ENCODE measurements around the gene HUWE1.

DNA sequence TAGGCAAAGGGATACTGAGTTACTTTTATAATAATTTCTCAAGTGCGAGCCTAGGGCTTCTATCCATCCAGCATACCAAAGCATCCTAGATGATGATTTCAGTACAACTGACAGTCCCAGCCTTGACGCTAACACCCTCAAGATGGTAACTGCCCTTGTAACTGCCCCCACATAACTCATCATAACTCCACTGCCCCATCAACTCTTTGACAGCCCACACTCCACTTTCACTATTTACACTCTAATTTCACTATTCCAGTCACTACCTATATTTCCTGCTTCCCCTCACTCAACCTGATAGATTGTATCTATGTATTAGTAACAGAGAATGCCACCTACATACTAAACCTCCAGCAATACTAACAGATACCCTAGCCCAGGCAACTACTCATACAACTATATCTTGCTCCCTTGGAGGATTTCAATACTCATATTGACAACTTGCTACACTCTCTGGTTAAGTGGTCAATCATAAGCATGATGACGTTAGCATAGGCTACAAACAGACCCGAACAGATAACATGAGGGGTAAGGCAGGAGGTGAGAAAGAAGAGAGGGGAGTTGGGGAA, 65.0 kb downstream of the HUWE1 start:
- TF ChIP-seq, protein P1, sequence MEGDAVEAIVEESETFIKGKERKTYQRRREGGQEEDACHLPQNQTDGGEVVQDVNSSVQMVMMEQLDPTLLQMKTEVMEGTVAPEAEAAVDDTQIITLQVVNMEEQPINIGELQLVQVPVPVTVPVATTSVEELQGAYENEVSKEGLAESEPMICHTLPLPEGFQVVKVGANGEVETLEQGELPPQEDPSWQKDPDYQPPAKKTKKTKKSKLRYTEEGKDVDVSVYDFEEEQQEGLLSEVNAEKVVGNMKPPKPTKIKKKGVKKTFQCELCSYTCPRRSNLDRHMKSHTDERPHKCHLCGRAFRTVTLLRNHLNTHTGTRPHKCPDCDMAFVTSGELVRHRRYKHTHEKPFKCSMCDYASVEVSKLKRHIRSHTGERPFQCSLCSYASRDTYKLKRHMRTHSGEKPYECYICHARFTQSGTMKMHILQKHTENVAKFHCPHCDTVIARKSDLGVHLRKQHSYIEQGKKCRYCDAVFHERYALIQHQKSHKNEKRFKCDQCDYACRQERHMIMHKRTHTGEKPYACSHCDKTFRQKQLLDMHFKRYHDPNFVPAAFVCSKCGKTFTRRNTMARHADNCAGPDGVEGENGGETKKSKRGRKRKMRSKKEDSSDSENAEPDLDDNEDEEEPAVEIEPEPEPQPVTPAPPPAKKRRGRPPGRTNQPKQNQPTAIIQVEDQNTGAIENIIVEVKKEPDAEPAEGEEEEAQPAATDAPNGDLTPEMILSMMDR (conservative IDR thresholded peaks at IDR 0.05; ENCODE audit: low read depth in 2 of 2) = no peak
- no peak for TF ChIP-seq EZH2phosphoT487 (IDR thresholded peaks at IDR 0.05; ENCODE audit: unreplicated experiment)
- no peak for TF ChIP-seq EZH2 (IDR thresholded peaks at IDR 0.05; ENCODE audit: low read depth, unreplicated experiment)
- TF ChIP-seq POLR2AphosphoS5 (IDR thresholded peaks at IDR 0.05; ENCODE audit: low read depth) = no peak
- no peak for TF ChIP-seq ZNF331 (CRISPR knock-in tag; IDR thresholded peaks at IDR 0.05; ENCODE audit: low read depth)
- no peak for TF ChIP-seq REST (IDR thresholded peaks at IDR 0.05; ENCODE audit: unreplicated experiment)
- no peak for TF ChIP-seq JUNB (IDR thresholded peaks at IDR 0.05; ENCODE audit: unreplicated experiment)
- no peak for TF ChIP-seq NANOG (IDR thresholded peaks at IDR 0.05; ENCODE audit: borderline replicate concordance)
- TF ChIP-seq CREB1 (CRISPR knock-in tag; IDR thresholded peaks at IDR 0.05; ENCODE audit: low read depth) = no peak

Data from GM23338 (cell line).